ENCODE results near the gene KISS1R. TPM values are rescaled to one million over a fixed set of nuclear protein-coding genes. Genes with fewer than 3 reads are reported as not detected.
"Not testable (repeated sequence)": the region's sequence is repeated elsewhere in the genome, so short reads cannot be mapped to it uniquely, and the experiment has no call there.

The KISS1R gene
- polyA plus RNA-seq (ENCODE audit: insufficient read length in 3 of 3): 1 to 10 TPM in 1 of 3 donors, under 1 TPM in 2; 0.94 to 1.3 (median 0.98) TPM
- long read RNA-seq, donor 1: 0 reads
- long read RNA-seq, donor 2, partial matches to known transcripts: 0 of 1 reads
- long read RNA-seq, donor 2, other reads (novel, unspliced or antisense): 0 of 1 reads
- long read RNA-seq, donor 3, partial matches to known transcripts: 0 of 1 reads
- long read RNA-seq, donor 3, other reads (novel, unspliced or antisense): 0 of 1 reads
- long read RNA-seq, donor 4, partial matches to known transcripts: 0 of 1 reads
- long read RNA-seq, donor 4, other reads (novel, unspliced or antisense): 0 of 1 reads
- long read RNA-seq, donor 5: 0 reads
- long read RNA-seq, donor 6: 0 reads
- long read RNA-seq, donor 7: 0 reads
- long read RNA-seq, donor 8, partial matches to known transcripts: 0 of 1 reads
- long read RNA-seq, donor 8, other reads (novel, unspliced or antisense): 0 of 1 reads
- long read RNA-seq, donor 9: 0 reads
- long read RNA-seq, donor 10: 0 reads
- long read RNA-seq, donor 11, partial matches to known transcripts: 0 of 1 reads
- long read RNA-seq, donor 11, other reads (novel, unspliced or antisense): 0 of 1 reads
- long read RNA-seq, donor 12: 0 reads
- long read RNA-seq, donor 13: 0 reads
- long read RNA-seq, donor 14: 0 reads
- long read RNA-seq, donor 15: 0 reads
- long read RNA-seq, donor 16: 0 reads

GRCh38 chr19:917323-918151, at the start of gene KISS1R:
Gene KISS1R, plus strand, starts transcription at chr19:917333. Its CDS starts 170 bp downstream, at chr19:917503.
- DNase-seq: peak; percentile 67

- DNase-seq: no peak
Measured at GRCh38 chr19:867855-868457, 49.2 kb upstream of the KISS1R start.

GRCh38 chr19:868458-869244, 48.5 kb upstream of the KISS1R start:
- no peak for DNase-seq

GRCh38 chr19:869245-870177, 47.6 kb upstream of the KISS1R start:
- DNase-seq: no peak

- DNase-seq: no peak
Measured at GRCh38 chr19:870314-870713, 46.8 kb upstream of the KISS1R start.

- no peak for DNase-seq
Measured at GRCh38 chr19:870963-871401, 46.2 kb upstream of the KISS1R start.

GRCh38 chr19:871446-872265, 45.5 kb upstream of the KISS1R start:
- no peak for DNase-seq

- no peak for DNase-seq
Measured at GRCh38 chr19:872266-872951, 44.7 kb upstream of the KISS1R start.

GRCh38 chr19:873084-873483, 44.0 kb upstream of the KISS1R start:
- DNase-seq: no peak

- no peak for DNase-seq
Measured at GRCh38 chr19:873561-874041, 43.5 kb upstream of the KISS1R start.

- no peak for DNase-seq
Measured at GRCh38 chr19:875265-875879, 41.8 kb upstream of the KISS1R start.

- no peak for DNase-seq
Measured at GRCh38 chr19:876089-876488, 41.0 kb upstream of the KISS1R start.

- no peak for DNase-seq
Measured at GRCh38 chr19:876780-877314, 40.3 kb upstream of the KISS1R start.

- DNase-seq: not testable (repeated sequence)
Measured at GRCh38 chr19:877992-878660, 39.0 kb upstream of the KISS1R start.

GRCh38 chr19:878751-879561, 38.2 kb upstream of the KISS1R start:
- DNase-seq: not testable (repeated sequence)
